H9 (cell line): Measurements from ENCODE around the gene HTR5A. TPM values are rescaled to one million over a fixed set of nuclear protein-coding genes. Genes with fewer than 3 reads are reported as not detected.

Experiments used
- DNase-seq: peaks from one replicate; pipeline ENCODE4 v3.0.0-alpha.2; 2017
- H2AFZ ChIP-seq: one replicate; pipeline ENCODE4 v1.6.1; 2013; ENCODE audit warnings: mild to moderate bottlenecking, low read length, control low read depth, moderate library complexity
- H2AK5ac ChIP-seq: 2 replicates; pipeline ENCODE4 v1.6.1; 2013; ENCODE audit warnings: low read length, control low read depth, mixed read lengths; ENCODE audit not compliant: insufficient read length
- H2BK120ac ChIP-seq: one replicate; pipeline ENCODE4 v1.6.1; 2013; ENCODE audit warnings: low read depth, mild to moderate bottlenecking, low read length, control low read depth, inconsistent platforms; ENCODE audit not compliant: poor library complexity, severe bottlenecking
- H2BK12ac ChIP-seq: 2 replicates; pipeline ENCODE4 v1.6.1; 2013; ENCODE audit warnings: low read length, control low read depth, mixed read lengths, low read depth; ENCODE audit not compliant: insufficient read length
- H2BK15ac ChIP-seq: 2 replicates; pipeline ENCODE4 v1.6.1; 2013; ENCODE audit warnings: low read depth, low read length, control low read depth
- H2BK20ac ChIP-seq: one replicate; pipeline ENCODE4 v1.6.1; 2013; ENCODE audit warnings: low read depth, mild to moderate bottlenecking, low read length, control low read depth, inconsistent platforms; ENCODE audit not compliant: poor library complexity, severe bottlenecking
- H2BK5ac ChIP-seq: 2 replicates; pipeline ENCODE4 v1.6.1; 2013; ENCODE audit warnings: low read length, control low read depth, mixed read lengths; ENCODE audit not compliant: insufficient read length
- H3K14ac ChIP-seq: 2 replicates; pipeline ENCODE4 v1.6.1; 2013; ENCODE audit warnings: low read length, control low read depth; ENCODE audit not compliant: insufficient read depth
- H3K18ac ChIP-seq: 2 replicates; pipeline ENCODE4 v1.6.1; 2013; ENCODE audit warnings: low read depth, mild to moderate bottlenecking, mixed read lengths, low read length, control low read depth; ENCODE audit not compliant: insufficient read length
- H3K23ac ChIP-seq: 2 replicates; pipeline ENCODE4 v1.6.1; 2013; ENCODE audit warnings: low read length, control low read depth, mixed read lengths, low read depth; ENCODE audit not compliant: insufficient read length
- H3K23me2 ChIP-seq: 2 replicates; pipeline ENCODE4 v1.6.1; 2013; ENCODE audit warnings: low read depth, mild to moderate bottlenecking, mixed read lengths, low read length, control low read depth; ENCODE audit not compliant: insufficient read length, poor library complexity, severe bottlenecking
- H3K27ac ChIP-seq: 2 replicates; pipeline ENCODE4 v1.5.1; 2013; ENCODE audit warnings: low read length, control low read depth, mixed read lengths, low read depth; ENCODE audit not compliant: insufficient read length
- H3K27me3 ChIP-seq: 2 replicates; pipeline ENCODE4 v1.6.1; 2013; ENCODE audit warnings: low read length, control low read depth, inconsistent platforms; ENCODE audit not compliant: insufficient read depth
- H3K4ac ChIP-seq: 2 replicates; pipeline ENCODE4 v1.6.1; 2013; ENCODE audit warnings: low read depth, mild to moderate bottlenecking, control low read depth, inconsistent platforms, low read length, moderate library complexity
- H3K4me1 ChIP-seq: 2 replicates; pipeline ENCODE4 v1.6.1; 2013; ENCODE audit warnings: low read length, control low read depth, inconsistent platforms; ENCODE audit not compliant: insufficient read depth
- H3K4me2 ChIP-seq: 2 replicates; pipeline ENCODE4 v1.6.1; 2013; ENCODE audit warnings: low read length, control low read depth, mixed read lengths; ENCODE audit not compliant: insufficient read length, insufficient read depth
- H3K56ac ChIP-seq: 2 replicates; pipeline ENCODE4 v1.6.1; 2013; ENCODE audit warnings: low read depth, mild to moderate bottlenecking, mixed read lengths, low read length, control low read depth; ENCODE audit not compliant: insufficient read length
- H3K79me1 ChIP-seq: 2 replicates; pipeline ENCODE4 v1.6.1; 2013; ENCODE audit warnings: low read depth, mild to moderate bottlenecking, moderate library complexity, low read length, control low read depth, inconsistent platforms; ENCODE audit not compliant: insufficient read depth, poor library complexity, severe bottlenecking
- H3K79me2 ChIP-seq: 2 replicates; pipeline ENCODE4 v1.6.1; 2013; ENCODE audit warnings: low read length, control low read depth, inconsistent platforms; ENCODE audit not compliant: insufficient read depth
- H3K9ac ChIP-seq: 2 replicates; pipeline ENCODE4 v1.6.1; 2013; ENCODE audit warnings: low read length, control low read depth, mixed read lengths; ENCODE audit not compliant: insufficient read length; ENCODE audit errors: extremely low read depth
- H3K9me3 ChIP-seq: one replicate; pipeline ENCODE4 v1.6.1; 2013; ENCODE audit warnings: low read depth, low read length, inconsistent platforms; ENCODE audit not compliant: control insufficient read depth
- H3T11ph ChIP-seq: one replicate; pipeline ENCODE4 v1.6.1; 2013; ENCODE audit warnings: mild to moderate bottlenecking, low read length, control low read depth, inconsistent platforms
- H4K20me1 ChIP-seq: one replicate; pipeline ENCODE4 v1.6.1; 2013; ENCODE audit not compliant: control insufficient read depth, insufficient read length, insufficient read depth
- H4K5ac ChIP-seq: 2 replicates; pipeline ENCODE4 v1.6.1; 2013; ENCODE audit warnings: low read depth, mild to moderate bottlenecking, mixed read lengths, low read length, control low read depth; ENCODE audit not compliant: insufficient read length
- H4K8ac ChIP-seq: replicated peaks from 2 replicates; pipeline ENCODE4 v1.6.1; 2013; ENCODE audit warnings: low read length, control low read depth, mixed read lengths, low read depth; ENCODE audit not compliant: insufficient read length
- H4K91ac ChIP-seq: 2 replicates; pipeline ENCODE4 v1.6.1; 2013; ENCODE audit warnings: low read depth, mild to moderate bottlenecking, moderate library complexity, mixed read lengths, low read length, control low read depth; ENCODE audit not compliant: insufficient read length
- H3K27ac Mint-ChIP-seq, 3 experiments: 2 replicates in 2 of 3; 3 replicates in 1 of 3; pipeline ENCODE4 v1.8.0; 2020 to 2021; ENCODE audit warnings: mixed read lengths in 3 of 3, mild to moderate bottlenecking in 1 of 3, moderate library complexity in 1 of 3
- H3K27me3 Mint-ChIP-seq: 2 replicates; pipeline ENCODE4 v1.8.0; 2021; ENCODE audit warnings: low read depth, mild to moderate bottlenecking, moderate library complexity, mixed read lengths
- H3K36me3 Mint-ChIP-seq, 3 experiments: 2 replicates in 2 of 3; 3 replicates in 1 of 3; pipeline ENCODE4 v1.8.0; 2020 to 2021; ENCODE audit warnings: low read depth in 3 of 3, mixed read lengths in 3 of 3; ENCODE audit not compliant: insufficient read depth in 1 of 3
- H3K4me1 Mint-ChIP-seq, 2 experiments: 2 replicates each; pipeline ENCODE4 v1.8.0; 2020; ENCODE audit warnings: mixed read lengths in 2 of 2
- H3K4me3 Mint-ChIP-seq, 2 experiments: 2 replicates in 1 of 2; 3 replicates in 1 of 2; pipeline ENCODE4 v1.8.0; 2020 to 2021; ENCODE audit warnings: mild to moderate bottlenecking in 2 of 2, mixed read lengths in 2 of 2, moderate library complexity in 1 of 2
- H3K9me3 Mint-ChIP-seq, 2 experiments: 2 replicates in 1 of 2; 3 replicates in 1 of 2; pipeline ENCODE4 v1.8.0; 2020; ENCODE audit warnings: mild to moderate bottlenecking in 2 of 2, mixed read lengths in 2 of 2, moderate library complexity in 1 of 2
- CTCF ChIP-seq: fragments of 200-600 bp; sonication (generic); conservative IDR thresholded peaks from 3 replicates; pipeline ENCODE4 v1.8.0; 2021; ENCODE audit warnings: antibody characterized with exemption, mild to moderate bottlenecking
- WGBS: extraction: QIAGEN DNeasy Blood & Tissue Kit; methylation state at CpG from one replicate; pipeline ENCODE4 v1.1.7; 2013; ENCODE audit warnings: missing lambda C conversion rate, low lambda C conversion rate, mixed read lengths; ENCODE audit not compliant: insufficient read length; ENCODE audit errors: extremely low coverage; 5-methylcytosine and 5-hydroxymethylcytosine counted together
- total RNA-seq: library from RNA; stranded (reverse); gene quantifications from 2 replicates; pipeline ENCODE4 v1.2.1, GENCODE V29; 2021

Gene HTR5A
- total RNA-seq, 1 experiment from 2014 or later, result not detected

DNA sequence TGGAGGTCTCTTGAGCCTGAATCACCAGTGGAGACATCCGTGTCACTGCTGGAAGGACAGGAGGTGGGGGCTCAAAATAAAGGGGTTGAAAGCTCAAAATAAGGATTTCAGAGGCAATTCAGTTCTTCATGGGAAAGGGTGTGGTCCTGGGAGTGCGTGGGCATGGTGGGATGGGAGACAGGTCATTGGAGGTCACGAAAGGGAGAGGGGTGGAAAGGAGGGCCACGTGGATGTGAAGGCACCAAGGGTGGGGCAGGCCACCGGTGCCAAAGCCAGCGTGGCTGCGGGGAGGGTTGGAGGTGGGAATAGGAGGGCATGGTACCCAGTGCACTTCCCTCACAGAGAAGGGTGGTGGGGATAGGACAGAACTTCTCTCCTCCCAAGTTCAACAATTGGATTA, 59.7 kb downstream of the HTR5A start:
- TF ChIP-seq CTCF, result no peak
- Mint-ChIP-seq H3K36me3 (no peaks in the 10 kb centered on the region), H3K4me3 (no peak overlapping the region), H3K4me1 (no peaks in the 10 kb centered on the region), H3K9me3 (peaks cover 0 to 1% of the 10 kb centered on the region in 2 experiments; a peak in 1 of 5 replicates), H3K27ac (no peak overlapping the region; a peak in 1 of 7 replicates), H3K27me3 (peaks cover 2% of the 10 kb centered on the region)
- no peak for DNase-seq
- no peak overlapping the region for H3K23ac ChIP-seq
- no peak overlapping the region for H2BK5ac ChIP-seq
- H3K9ac ChIP-seq, result no peak overlapping the region
- H4K8ac ChIP-seq, result no peak overlapping the region
- WGBS, result no CpG with 5 or more reads among the region's 7 CpGs
- no peak overlapping the region for H2BK20ac ChIP-seq
- H4K20me1 ChIP-seq, result no peaks in the 10 kb centered on the region
- no peak overlapping the region for H2AFZ ChIP-seq
- H2BK12ac ChIP-seq, result no peak overlapping the region
- no peak overlapping the region for H3K18ac ChIP-seq
- H3K79me1 ChIP-seq, result no peaks in the 10 kb centered on the region
- no peaks in the 10 kb centered on the region for H3K79me2 ChIP-seq
- no peak overlapping the region for H3T11ph ChIP-seq
- no peaks in the 10 kb centered on the region for H3K27me3 ChIP-seq
- no peak overlapping the region for H3K27ac ChIP-seq
- H4K91ac ChIP-seq, result no peak overlapping the region
- no peaks in the 10 kb centered on the region for H3K9me3 ChIP-seq
- H3K23me2 ChIP-seq, result no peaks in the 10 kb centered on the region
- H3K4me2 ChIP-seq, result no peak overlapping the region
- no peak overlapping the region for H2BK15ac ChIP-seq
- no peak overlapping the region for H4K5ac ChIP-seq
- no peak overlapping the region for H3K14ac ChIP-seq
- no peaks in the 10 kb centered on the region for H3K4me1 ChIP-seq
- no peak overlapping the region for H2AK5ac ChIP-seq
- H3K56ac ChIP-seq, result no peak overlapping the region
- H3K4ac ChIP-seq, result no peak overlapping the region
- no peak overlapping the region for H2BK120ac ChIP-seq
